Activated CD8-positive, alpha-beta memory T cell treated with anti-CD3 and anti-CD28 coated beads, Interleukin-2, amount 10 ng/mL, durations not matched to agents 7 days and 5 days (primary cell): Measurements from ENCODE around the gene HRCT1. TPM values are rescaled to one million over a fixed set of nuclear protein-coding genes. Genes with fewer than 3 reads are reported as not detected.
"Not testable (repeated sequence)": the region's sequence is repeated elsewhere in the genome, so short reads cannot be mapped to it uniquely, and the experiment has no call there.

Experiments
- ATAC-seq: fragments of 150-1000 bp; cut with Tn5 transposase; one replicate; pipeline ENCODE4 v1.10.0; 2021; ENCODE audit warnings: moderate library complexity
- CTCF ChIA-PET: fragments of 350-600 bp; sonication (Branson Sonifier 250); formaldehyde crosslinking; loops from one replicate; lab custom pipeline; 2021; ENCODE audit warnings: antibody characterized with exemption; lab: Charles Lee
- DNase-seq: peaks from one replicate; pipeline ENCODE4 v3.0.0-alpha.2; 2020
- H3K27ac Mint-ChIP-seq: one replicate; pipeline ENCODE4 v1.8.0; 2021; ENCODE audit warnings: mild to moderate bottlenecking, mixed read lengths
- H3K27me3 Mint-ChIP-seq: one replicate; pipeline ENCODE4 v1.8.0; 2021; ENCODE audit warnings: mixed read lengths
- H3K36me3 Mint-ChIP-seq: one replicate; pipeline ENCODE4 v1.8.0; 2021; ENCODE audit warnings: mild to moderate bottlenecking, mixed read lengths
- H3K4me1 Mint-ChIP-seq: one replicate; pipeline ENCODE4 v1.8.0; 2021; ENCODE audit warnings: mixed read lengths
- H3K4me3 Mint-ChIP-seq: one replicate; pipeline ENCODE4 v1.8.0; 2021; ENCODE audit warnings: mild to moderate bottlenecking, moderate library complexity, mixed read lengths
- H3K9me3 Mint-ChIP-seq: one replicate; pipeline ENCODE4 v1.8.0; 2022; ENCODE audit warnings: low read depth, mixed read lengths
- total RNA-seq, 2 experiments: library from RNA; stranded (reverse); gene quantifications; one replicate each; pipeline ENCODE4 v1.2.3, GENCODE V29; 2021

HRCT1 gene
- total RNA-seq, 2 experiments from 2014 or later, result not detected

GRCh38 chr9:35930989-35931388 is 25.0 kb downstream of the HRCT1 start:
- Mint-ChIP-seq H3K36me3 (no peaks in the 10 kb centered on the region), H3K9me3 (no peaks in the 10 kb centered on the region), H3K4me3 (no peak overlapping the region), H3K27me3 (peaks cover 2% of the 10 kb centered on the region), H3K27ac (no peak overlapping the region), H3K4me1 (peaks cover 12% of the 10 kb centered on the region)
- ATAC-seq (no peak), DNase-seq (no peak)
- CTCF ChIA-PET, result interaction anchor here (1.1 kb wide), 1 partner anchor 14 kb away, joined by 3 read pairs; no protein-coding TSS in a partner anchor

GRCh38 chr9:35932735-35933134 is 26.7 kb downstream of the HRCT1 start:
- CTCF ChIA-PET, result interaction anchor here (0.5 to 2.2 kb wide), 5 partner anchors 11 to 30 kb away, joined by 3 to 7 read pairs (median 4); no protein-coding TSS in a partner anchor
- DNase-seq, result no peak
- Mint-ChIP-seq H3K4me1 (peaks cover 12% of the 10 kb centered on the region), H3K27me3 (peaks cover under 1% of the 10 kb centered on the region), H3K36me3 (peaks cover 2% of the 10 kb centered on the region), H3K27ac (no peak overlapping the region), H3K9me3 (no peaks in the 10 kb centered on the region), H3K4me3 (no peak overlapping the region)
- peak; percentile 53 for ATAC-seq

GRCh38 chr9:35933550-35934067 is 27.6 kb downstream of the HRCT1 start:
- Mint-ChIP-seq H3K9me3 (no peaks in the 10 kb centered on the region), H3K4me1 (peaks cover 12% of the 10 kb centered on the region), H3K27ac (no peak overlapping the region), H3K4me3 (no peak overlapping the region), H3K36me3 (peaks cover 2% of the 10 kb centered on the region), H3K27me3 (no peaks in the 10 kb centered on the region)
- DNase-seq, result no peak
- CTCF ChIA-PET, result interaction anchor here (0.5 to 2.2 kb wide), 5 partner anchors 11 to 30 kb away, joined by 3 to 7 read pairs (median 4); no protein-coding TSS in a partner anchor
- no peak for ATAC-seq

DNA sequence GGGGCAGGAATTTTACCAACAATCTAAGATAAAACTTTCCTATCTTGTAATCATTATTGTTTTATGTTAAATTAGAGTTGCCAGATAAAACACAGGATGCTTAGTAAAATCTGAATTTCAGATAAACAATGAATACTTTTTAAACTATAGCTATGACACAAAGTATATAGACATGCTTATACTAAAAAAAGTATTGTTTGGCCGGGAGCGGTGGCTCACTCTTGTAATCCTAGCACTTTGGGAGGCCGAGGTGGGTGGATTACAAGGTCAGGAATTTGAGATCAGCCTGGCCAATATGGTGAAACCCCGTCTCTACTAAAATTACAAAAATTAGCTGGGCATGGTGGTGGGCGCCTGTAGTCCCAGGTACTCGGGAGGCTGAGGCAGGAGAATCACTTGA is 28.1 kb downstream of the HRCT1 start:
- ATAC-seq, H3K9me3 Mint-ChIP-seq, H3K27me3 Mint-ChIP-seq, H3K27ac Mint-ChIP-seq, H3K4me3 Mint-ChIP-seq, H3K36me3 Mint-ChIP-seq, DNase-seq: not testable (repeated sequence)
- CTCF ChIA-PET, result interaction anchor here (1.0 to 2.2 kb wide), 3 partner anchors 11 to 13 kb away, joined by 3 to 7 read pairs (median 5); no protein-coding TSS in a partner anchor
- H3K4me1 Mint-ChIP-seq, result peaks cover 12% of the 10 kb centered on the region

- H3K9me3 Mint-ChIP-seq, result no peaks in the 10 kb centered on the region
- H3K27ac Mint-ChIP-seq, result no peak overlapping the region
- no peak for ATAC-seq
- peaks cover 15% of the 10 kb centered on the region for H3K4me1 Mint-ChIP-seq
- no peak overlapping the region for H3K4me3 Mint-ChIP-seq
- H3K36me3 Mint-ChIP-seq, result peaks cover 2% of the 10 kb centered on the region
- no peak for DNase-seq
- no peaks in the 10 kb centered on the region for H3K27me3 Mint-ChIP-seq
- CTCF ChIA-PET, result interaction anchor here (1.8 kb wide), 1 partner anchor 10 kb away, joined by 7 read pairs; no protein-coding TSS in a partner anchor
These were observed 29.3 kb downstream of the HRCT1 start for GRCh38 chr9:35935261-35935660.

GRCh38 chr9:35935755-35936509 is 29.9 kb downstream of the HRCT1 start:
- Mint-ChIP-seq H3K4me1 (peaks cover 22% of the 10 kb centered on the region), H3K4me3 (no peak overlapping the region), H3K36me3 (peaks cover 2% of the 10 kb centered on the region), H3K27ac (no peak overlapping the region), H3K27me3 (no peaks in the 10 kb centered on the region), H3K9me3 (no peaks in the 10 kb centered on the region)
- ATAC-seq (no peak), DNase-seq (no peak)
- CTCF ChIA-PET, result interaction anchor here (1.6 to 1.8 kb wide), 2 partner anchors 9 to 19 kb away, joined by 6 to 7 read pairs; no protein-coding TSS in a partner anchor

DNA sequence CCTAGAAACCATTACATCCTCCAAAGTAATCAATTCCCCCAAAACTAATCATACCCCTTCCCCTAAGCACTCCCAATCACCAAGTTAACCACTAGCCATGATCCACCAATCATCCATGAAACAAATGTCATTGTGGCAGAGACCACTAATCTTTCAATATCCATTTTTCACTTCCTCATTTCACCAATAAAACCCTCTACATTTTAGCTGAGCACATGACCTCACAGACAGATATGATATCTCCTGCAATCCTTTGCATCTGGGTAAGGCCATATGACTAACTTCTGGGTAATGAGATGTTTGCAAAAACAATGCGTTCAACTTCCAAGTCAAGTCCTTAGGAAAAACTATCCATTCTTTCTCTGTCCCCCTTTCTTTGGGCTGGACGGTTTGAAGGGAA is 31.2 kb downstream of the HRCT1 start:
- Mint-ChIP-seq H3K27ac (no peak overlapping the region), H3K36me3 (peaks cover 2% of the 10 kb centered on the region), H3K27me3 (no peaks in the 10 kb centered on the region), H3K9me3 (no peaks in the 10 kb centered on the region), H3K4me3 (no peak overlapping the region), H3K4me1 (peaks cover 22% of the 10 kb centered on the region)
- CTCF ChIA-PET, result interaction anchor here (1.4 to 1.6 kb wide), 2 partner anchors 18 to 86 kb away, joined by 4 to 6 read pairs; no protein-coding TSS in a partner anchor
- ATAC-seq (no peak), DNase-seq (no peak)

GRCh38 chr9:35938474-35939356 is 32.7 kb downstream of the HRCT1 start:
- CTCF ChIA-PET, result interaction anchor here (0.5 to 3.2 kb wide), 2 partner anchors 16 to 51 kb away, joined by 3 to 12 read pairs; no protein-coding TSS in a partner anchor
- Mint-ChIP-seq H3K4me1 (peaks cover 12% of the 10 kb centered on the region), H3K9me3 (no peaks in the 10 kb centered on the region), H3K27ac (no peak overlapping the region), H3K27me3 (no peaks in the 10 kb centered on the region), H3K4me3 (no peak overlapping the region), H3K36me3 (peaks cover 2% of the 10 kb centered on the region)
- DNase-seq (no peak), ATAC-seq (no peak)

- Mint-ChIP-seq H3K4me3 (no peak overlapping the region), H3K36me3 (peaks cover 2% of the 10 kb centered on the region), H3K9me3 (no peaks in the 10 kb centered on the region), H3K27ac (no peak overlapping the region), H3K27me3 (no peaks in the 10 kb centered on the region), H3K4me1 (peaks cover 10% of the 10 kb centered on the region)
- CTCF ChIA-PET, result interaction anchor here (0.6 to 3.2 kb wide), 6 partner anchors 13 to 84 kb away, joined by 3 to 12 read pairs (median 6); no protein-coding TSS in a partner anchor
- DNase-seq (no peak), ATAC-seq (no peak)
These were observed 33.8 kb downstream of the HRCT1 start for GRCh38 chr9:35939679-35940250.

GRCh38 chr9:35940458-35941407 is 34.7 kb downstream of the HRCT1 start:
- CTCF ChIA-PET, result interaction anchor here (0.8 to 3.2 kb wide), 8 partner anchors 9 to 83 kb away, joined by 3 to 12 read pairs (median 4); no protein-coding TSS in a partner anchor
- H3K4me3 Mint-ChIP-seq, result no peak overlapping the region
- H3K9me3 Mint-ChIP-seq, result no peaks in the 10 kb centered on the region
- peak overlapping the region; percentile 18 for H3K27ac Mint-ChIP-seq
- DNase-seq, result no peak
- H3K4me1 Mint-ChIP-seq, result peaks cover 12% of the 10 kb centered on the region
- no peaks in the 10 kb centered on the region for H3K27me3 Mint-ChIP-seq
- H3K36me3 Mint-ChIP-seq, result peaks cover 2% of the 10 kb centered on the region
- no peak for ATAC-seq

DNA sequence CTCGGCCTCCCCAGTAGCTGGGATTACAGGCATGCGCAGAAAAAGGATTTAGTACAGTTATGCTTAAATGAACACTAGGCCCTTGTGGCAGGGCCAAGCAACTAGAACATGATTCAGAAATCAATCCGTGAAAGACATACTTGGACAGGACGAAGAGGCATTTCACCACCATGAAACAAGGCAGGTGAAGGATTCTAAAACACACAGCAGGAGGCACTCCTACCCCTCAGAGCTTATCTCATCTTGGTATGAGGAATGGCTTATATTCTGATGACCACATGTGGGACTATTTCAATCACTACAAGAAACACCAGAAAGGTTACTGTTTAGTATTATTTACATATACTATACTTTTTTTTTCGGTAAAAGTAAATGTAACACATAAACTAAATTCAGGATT is 36.3 kb downstream of the HRCT1 start:
- CTCF ChIA-PET, result interaction anchor here (1.5 to 6.0 kb wide), 2 partner anchors 13 to 39 kb away, joined by 4 to 29 read pairs; no protein-coding TSS in a partner anchor
- no peaks in the 10 kb centered on the region for H3K27me3 Mint-ChIP-seq
- DNase-seq (no peak), ATAC-seq (no peak)
- no peaks in the 10 kb centered on the region for H3K9me3 Mint-ChIP-seq
- peaks cover 14% of the 10 kb centered on the region for H3K4me1 Mint-ChIP-seq
- H3K4me3 Mint-ChIP-seq, result no peak overlapping the region
- peaks cover under 1% of the 10 kb centered on the region for H3K36me3 Mint-ChIP-seq
- H3K27ac Mint-ChIP-seq, result no peak overlapping the region
